ENCODE data around the gene PRPF8. TPM values are rescaled to one million over a fixed set of nuclear protein-coding genes. Genes with fewer than 3 reads are reported as not detected.

PRPF8 gene
- total and polyA plus RNA-seq, 2 of the 13 experiments (the other 11 are each of a cell fraction or from before 2014, with no cell fraction given): 112 to 179 TPM

- TF ChIP-seq, protein P1, sequence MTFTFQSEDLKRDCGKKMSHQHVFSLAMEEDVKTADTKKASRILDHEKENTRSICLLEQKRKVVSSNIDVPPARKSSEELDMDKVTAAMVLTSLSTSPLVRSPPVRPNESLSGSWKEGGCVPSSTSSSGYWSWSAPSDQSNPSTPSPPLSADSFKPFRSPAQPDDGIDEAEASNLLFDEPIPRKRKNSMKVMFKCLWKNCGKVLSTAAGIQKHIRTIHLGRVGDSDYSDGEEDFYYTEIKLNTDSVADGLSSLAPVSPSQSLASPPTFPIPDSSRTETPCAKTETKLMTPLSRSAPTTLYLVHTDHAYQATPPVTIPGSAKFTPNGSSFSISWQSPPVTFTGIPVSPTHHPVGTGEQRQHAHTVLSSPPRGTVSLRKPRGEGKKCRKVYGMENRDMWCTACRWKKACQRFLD (CRISPR knock-in tag; IDR thresholded peaks at IDR 0.05; ENCODE audit: borderline replicate concordance): no peak
- TF ChIP-seq ATM (IDR thresholded peaks at IDR 0.05; ENCODE audit: borderline replicate concordance) (no peak), FIP1L1 (IDR thresholded peaks at IDR 0.05; ENCODE audit: borderline replicate concordance, insufficient read depth, low read depth, low read length) (no peak), TRIM22 (IDR thresholded peaks at IDR 0.05) (no peak), ZFP90 (CRISPR knock-in tag; IDR thresholded peaks at IDR 0.05; ENCODE audit: borderline replicate concordance) (no peak), ZNF432 (CRISPR knock-in tag; IDR thresholded peaks at IDR 0.05; ENCODE audit: borderline replicate concordance) (no peak), ZNF547 (CRISPR knock-in tag; IDR thresholded peaks at IDR 0.05) (peak; percentile 10; the same call in 1 of the 2 replicates), ZFP82 (CRISPR knock-in tag; IDR thresholded peaks at IDR 0.05; ENCODE audit: borderline replicate concordance) (no peak; the same call in 1 of the 2 replicates), ZBTB21 (CRISPR knock-in tag; IDR thresholded peaks at IDR 0.05) (no peak), TCF7L2 (IDR thresholded peaks at IDR 0.05; ENCODE audit: low read depth, low read length) (no peak), ZSCAN12 (CRISPR knock-in tag; IDR thresholded peaks at IDR 0.05) (no peak), ARID4A (CRISPR knock-in tag; IDR thresholded peaks at IDR 0.05; ENCODE audit: borderline replicate concordance) (peak; percentile 98), MED8 (CRISPR knock-in tag; IDR thresholded peaks at IDR 0.05; ENCODE audit: insufficient replicate concordance) (peak; percentile 24), POLR2AphosphoS5 (IDR thresholded peaks at IDR 0.05; ENCODE audit: low read depth, low read length) (no peak), ZNF101 (CRISPR knock-in tag; IDR thresholded peaks at IDR 0.05; ENCODE audit: borderline replicate concordance, low read depth) (no peak), SMARCC2 (IDR thresholded peaks at IDR 0.05) (no peak), SP2 (CRISPR knock-in tag; IDR thresholded peaks at IDR 0.05) (no peak), ZNF619 (CRISPR knock-in tag; IDR thresholded peaks at IDR 0.05) (no peak), MYC (CRISPR knock-in tag; IDR thresholded peaks at IDR 0.05; ENCODE audit: borderline replicate concordance) (peak; percentile 94), JDP2 (CRISPR knock-in tag; IDR thresholded peaks at IDR 0.05; ENCODE audit: borderline replicate concordance) (no peak), TOPORS (CRISPR knock-in tag; IDR thresholded peaks at IDR 0.05) (no peak), KMT2B (CRISPR knock-in tag; IDR thresholded peaks at IDR 0.05) (peak; percentile 64; the same call in 1 of the 2 replicates), ESRRA (CRISPR knock-in tag; IDR thresholded peaks at IDR 0.05; ENCODE audit: low read depth) (no peak; the same call in 1 of the 2 replicates), THYN1 (CRISPR knock-in tag; IDR thresholded peaks at IDR 0.05; ENCODE audit: borderline replicate concordance, low read depth) (no peak), CHCHD3 (CRISPR knock-in tag; IDR thresholded peaks at IDR 0.05) (no peak)
Measured at GRCh38 chr17:1724351-1724868, 39.7 kb upstream of the PRPF8 start, which contains the start of gene WDR81 (continued).
